GM18873 (cell line): ENCODE data around the gene SAFB2.

Source experiments
- ATAC-seq: cut with Tn5 transposase; IDR thresholded peaks from one replicate; pipeline ENCODE4 v1.9.1; 2021; ENCODE audit warnings: mild to moderate bottlenecking, moderate library complexity, moderate number of reproducible peaks; ENCODE audit not compliant: unreplicated experiment, low FRiP score

Gene SAFB2

DNA sequence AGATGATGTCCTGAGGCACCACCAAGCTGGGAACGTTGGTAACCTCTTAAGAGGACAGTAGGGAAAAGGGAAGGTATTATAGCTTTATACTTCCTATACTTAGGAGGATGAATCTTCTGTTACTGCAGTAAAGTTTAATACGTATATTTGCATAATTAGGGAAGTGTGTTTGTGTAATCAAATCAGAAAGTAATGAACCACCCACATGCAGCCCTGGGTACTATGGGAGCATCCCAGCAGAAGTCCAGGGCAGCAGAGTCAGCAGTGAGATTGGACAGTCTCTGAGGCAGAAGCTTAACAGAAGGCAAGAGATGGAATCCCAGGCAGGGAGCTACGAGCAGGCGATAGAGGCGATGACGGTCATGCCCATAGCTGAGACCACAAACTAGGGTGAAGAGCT, 12.9 kb upstream of the SAFB2 start:
- no peak for ATAC-seq

DNA sequence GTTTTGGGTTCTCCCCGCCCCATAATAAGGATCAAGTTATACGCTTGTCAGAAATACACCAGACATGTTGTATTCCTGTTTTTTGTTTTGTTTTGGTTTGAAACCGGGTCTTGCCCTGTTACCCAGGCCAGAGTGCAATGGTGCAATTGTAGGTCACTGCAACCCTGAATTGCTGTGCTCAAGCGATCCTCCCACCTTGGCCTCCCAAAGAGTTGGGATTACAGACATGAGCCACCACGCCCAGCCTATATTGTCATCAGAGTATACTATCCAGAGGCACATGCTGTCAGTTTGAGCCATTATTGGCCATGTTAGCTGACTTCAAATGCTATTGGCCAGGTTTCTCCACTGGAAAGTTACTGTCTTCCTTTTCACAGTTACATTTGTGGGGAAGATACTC, 10.1 kb upstream of the SAFB2 start:
- no peak for ATAC-seq

DNA sequence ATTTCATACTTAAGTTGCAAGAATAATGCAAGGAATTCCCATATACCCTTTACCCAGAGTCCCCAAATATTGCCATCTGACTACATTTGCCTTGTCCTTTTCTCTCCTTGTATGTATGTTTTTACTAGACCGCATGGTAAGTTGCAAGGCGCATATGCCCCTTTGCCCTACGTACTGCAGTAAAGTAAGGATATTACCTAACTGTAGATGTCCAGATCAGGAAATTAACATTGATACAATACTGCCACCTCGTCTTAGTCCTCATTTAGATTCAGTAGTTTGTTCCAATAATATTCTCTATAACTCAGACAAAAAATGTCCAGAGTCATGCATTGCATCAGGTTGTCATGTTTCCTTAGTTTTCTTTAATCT, 9.7 kb upstream of the SAFB2 start:
- no peak for ATAC-seq

DNA sequence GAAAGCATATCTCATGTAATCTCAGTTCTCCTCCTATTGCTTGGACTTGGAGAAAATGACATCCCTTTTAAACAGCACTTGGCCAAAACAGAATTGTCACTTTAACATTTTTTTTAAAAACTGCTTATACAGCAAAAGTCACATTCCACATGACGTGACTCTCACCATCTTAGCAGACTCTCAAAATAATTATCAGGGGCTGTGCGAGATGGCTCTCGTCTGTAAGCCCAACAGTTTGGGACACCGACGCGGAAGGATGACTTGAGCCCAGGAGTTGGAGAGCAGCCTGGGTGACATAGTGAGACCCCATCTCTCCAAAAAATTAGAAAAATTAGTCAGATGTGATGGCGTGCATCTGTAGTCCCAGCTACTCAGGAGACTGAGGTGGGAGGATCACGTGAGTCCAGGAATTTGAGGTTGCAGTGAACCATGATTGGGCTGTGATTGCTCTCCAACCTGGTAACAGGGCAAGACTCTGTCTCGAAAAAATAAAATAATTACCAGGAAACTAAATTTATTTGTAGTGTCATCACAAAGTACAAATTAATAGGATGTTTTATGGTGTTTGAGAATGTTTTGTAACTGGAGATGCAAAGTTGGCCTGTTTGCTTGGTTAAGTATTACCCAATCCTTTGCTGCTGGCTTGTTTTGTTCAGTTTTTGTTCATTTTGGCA, 9.1 kb upstream of the SAFB2 start:
- no peak for ATAC-seq

GRCh38 chr19:5628919-5629481, 6.4 kb upstream of the SAFB2 start:
- ATAC-seq = no peak

GRCh38 chr19:5628461-5628860, 5.9 kb upstream of the SAFB2 start:
- ATAC-seq = no peak

- ATAC-seq = no peak
Observed at GRCh38 chr19:5627395-5627904, 4.9 kb upstream of the SAFB2 start.

DNA sequence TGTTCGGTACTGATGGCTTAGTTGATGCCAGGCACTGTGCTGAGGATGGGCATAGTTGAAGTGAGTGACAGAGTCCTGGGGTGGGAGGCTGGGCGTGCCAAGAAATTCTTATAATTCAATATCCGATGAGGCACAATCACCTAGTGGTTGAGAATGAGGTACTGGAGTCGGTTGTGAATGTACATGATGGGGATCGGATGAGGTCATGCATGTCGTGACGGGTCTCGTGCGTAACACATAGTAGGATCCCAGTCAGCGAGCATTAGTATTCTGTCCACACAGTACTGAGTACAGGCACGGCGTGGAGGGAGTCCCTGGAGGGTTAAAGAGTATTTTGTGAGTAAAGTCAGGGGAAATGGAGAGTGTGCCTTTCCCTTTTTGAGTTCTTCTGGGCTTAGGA, 3.1 kb upstream of the SAFB2 start:
- no peak for ATAC-seq

GRCh38 chr19:5624741-5625278, 2.2 kb upstream of the SAFB2 start:
- no peak for ATAC-seq

- ATAC-seq = no peak
Observed at GRCh38 chr19:5624018-5624663, 1.6 kb upstream of the SAFB2 start.

DNA sequence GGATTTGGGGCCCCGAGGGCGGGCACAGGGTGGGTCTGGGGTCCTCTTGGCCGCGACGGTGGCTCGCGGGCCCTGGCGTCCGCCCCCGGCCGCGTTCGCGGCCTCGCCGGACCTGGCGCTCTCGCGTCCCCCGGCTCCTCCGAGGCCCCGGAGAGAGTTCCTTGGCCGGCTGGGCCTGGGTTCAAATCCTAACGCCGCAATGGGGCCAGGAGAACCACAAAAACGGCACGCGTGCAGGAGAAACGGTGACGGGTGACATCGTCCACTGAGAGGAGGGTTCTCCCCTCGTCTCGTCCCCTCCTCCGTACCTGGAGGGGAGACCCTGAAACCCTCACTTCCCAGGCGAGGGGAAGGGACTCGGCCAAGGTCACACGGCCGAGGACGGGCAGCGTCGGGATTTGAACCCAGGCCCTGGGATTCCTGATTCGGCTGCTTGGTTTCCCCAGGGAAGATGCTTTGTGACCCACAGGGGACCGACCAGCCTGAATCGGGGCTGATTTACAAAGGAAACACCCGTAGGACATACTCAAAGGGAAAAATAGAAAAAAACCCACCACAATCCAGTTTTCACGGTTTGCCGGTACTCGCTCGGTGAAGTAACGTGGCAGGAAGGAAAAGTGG, 931 bp upstream of the SAFB2 start:
- ATAC-seq = no peak

DNA sequence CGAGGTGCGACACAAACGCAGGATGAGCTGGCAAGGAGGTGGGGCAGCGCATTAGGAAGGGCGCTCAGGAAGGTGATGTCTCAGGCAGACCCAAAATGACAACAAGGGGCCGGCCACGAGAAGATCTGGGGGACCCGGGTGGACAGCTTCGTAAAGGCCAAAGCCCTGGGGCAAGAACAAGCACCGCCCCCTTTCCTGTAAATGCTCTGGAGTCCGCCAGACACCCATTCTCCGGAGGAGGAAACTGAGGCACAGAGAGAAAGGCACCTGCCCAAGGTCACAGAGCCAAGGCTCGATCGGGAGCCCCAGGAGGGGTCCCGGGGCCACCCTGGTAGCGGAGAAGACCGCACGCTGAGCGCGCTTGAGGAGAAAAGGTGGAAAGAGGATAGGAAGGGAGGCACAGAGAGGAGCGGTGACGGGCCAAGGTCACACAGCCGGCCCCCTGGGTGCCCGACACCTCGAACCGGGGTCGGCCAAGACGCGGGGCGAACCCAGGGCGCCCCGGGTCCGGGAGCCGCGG, 571 bp downstream of the SAFB2 start:
- no peak for ATAC-seq

GRCh38 chr19:5621311-5621944, 1.1 kb downstream of the SAFB2 start:
- no peak for ATAC-seq

DNA sequence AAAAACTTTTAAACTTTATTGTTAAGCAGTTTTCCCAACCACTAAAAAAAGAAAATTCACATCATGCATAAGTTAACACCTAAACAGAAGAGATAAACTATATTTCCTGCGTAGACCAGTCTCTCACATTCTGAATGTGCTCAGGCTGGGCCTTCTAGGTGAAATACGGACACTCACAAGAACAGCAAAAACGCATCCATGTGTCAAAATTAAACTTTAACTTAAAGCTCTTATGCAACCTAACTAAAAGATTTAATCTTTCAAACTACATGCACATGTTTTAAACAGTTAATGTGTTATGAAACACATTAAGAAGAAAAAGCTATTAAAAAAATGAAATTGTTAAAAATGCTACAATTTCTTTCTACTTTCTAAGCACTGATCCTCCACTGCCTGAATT, 2.6 kb downstream of the SAFB2 start:
- no peak for ATAC-seq

GRCh38 chr19:5618591-5618990, 4.0 kb downstream of the SAFB2 start:
- ATAC-seq = no peak

DNA sequence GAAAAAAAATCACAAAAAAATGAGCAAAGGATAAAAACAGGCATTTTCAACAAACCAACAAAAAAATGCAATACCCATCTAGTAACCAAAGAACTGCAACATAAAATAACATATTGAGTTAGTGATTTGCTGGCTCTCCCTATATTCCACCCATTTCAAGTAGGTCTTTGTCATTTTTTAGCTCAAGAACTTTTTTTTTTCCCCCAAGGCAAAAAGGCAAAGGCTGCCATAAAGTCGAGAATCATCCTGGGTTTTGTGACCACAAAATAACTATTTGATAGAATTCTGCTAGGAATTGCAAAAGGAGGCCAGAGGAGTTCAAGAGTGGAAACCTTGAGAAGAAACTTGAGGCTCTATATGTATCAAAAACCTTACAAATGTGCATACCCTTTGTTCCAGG, 5.5 kb downstream of the SAFB2 start:
- no peak for ATAC-seq

- ATAC-seq = no peak
Observed at GRCh38 chr19:5615756-5616327, 6.7 kb downstream of the SAFB2 start.

DNA sequence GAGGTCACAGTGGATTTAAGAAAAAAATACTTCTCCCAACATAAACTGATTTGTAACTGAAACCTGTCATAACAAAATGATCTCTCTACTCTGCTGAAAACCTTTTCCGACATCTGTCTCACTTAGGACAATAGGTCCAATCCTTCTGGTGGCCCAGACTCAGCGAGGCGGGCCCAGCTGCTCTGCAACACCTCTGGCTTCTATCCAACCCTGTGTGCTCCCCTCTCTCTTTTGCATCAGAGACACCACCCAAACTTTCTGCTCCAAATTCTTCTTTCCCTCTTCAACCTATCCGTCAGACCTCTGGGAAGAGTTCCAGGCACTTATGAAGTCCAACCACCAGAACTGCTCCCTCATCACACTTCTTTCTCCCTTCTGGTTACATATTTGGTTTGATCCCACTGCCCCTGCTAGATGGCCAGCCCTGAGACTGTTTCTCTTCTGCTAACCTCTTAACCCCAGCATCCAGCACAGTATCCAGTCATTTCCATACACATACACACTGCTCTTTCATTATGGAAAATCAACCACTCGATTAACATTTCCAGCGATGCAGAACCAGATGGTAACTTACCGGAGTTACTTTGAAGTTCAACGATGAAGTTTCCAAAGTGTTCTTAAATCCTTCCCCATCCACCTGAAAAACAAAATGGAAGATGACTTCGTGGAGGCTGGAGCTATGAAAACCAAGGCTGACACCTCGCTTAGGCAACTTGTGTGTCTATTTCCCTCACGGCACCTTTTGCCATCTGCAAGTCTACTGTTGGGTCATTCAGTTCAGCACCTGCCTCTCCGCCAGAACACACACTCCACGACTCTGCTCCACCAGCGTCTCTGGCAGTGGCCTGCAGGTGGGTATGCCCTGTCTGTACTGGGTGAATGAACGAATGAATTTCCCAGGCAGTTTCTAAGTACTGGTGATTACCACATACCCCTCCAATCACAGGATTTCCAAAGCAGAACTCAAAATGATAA, 9.4 kb downstream of the SAFB2 start:
- ATAC-seq = no peak

GRCh38 chr19:5609881-5610448, 12.6 kb downstream of the SAFB2 start:
- no peak for ATAC-seq
